OCI-LY3 (cell line): ENCODE results near the gene PER1.

ENCODE experiments used
- H2AFZ ChIP-seq: fragments of 200-600, 300-600 bp; shearing (Covaris generic); 2 replicates; pipeline ENCODE4 v1.6.0; 2014; ENCODE audit warnings: antibody characterized with exemption, low read depth, low read length
- H3K27ac ChIP-seq: fragments of 200-600, 300-600 bp; sonication (generic); 2 replicates; pipeline ENCODE4 v1.5.1; 2014; ENCODE audit warnings: mild to moderate bottlenecking, low read length, moderate library complexity, mixed read lengths
- H3K27me3 ChIP-seq: fragments of 200-600, 300-600 bp; sonication (generic); 2 replicates; pipeline ENCODE4 v1.6.1; 2014; ENCODE audit warnings: low read depth, low read length, mixed read lengths
- H3K36me3 ChIP-seq: fragments of 200-600, 300-600 bp; sonication (generic); replicated peaks from 2 replicates; pipeline ENCODE3; 2014; ENCODE audit warnings: low read depth, low read length, mixed read lengths
- H3K4me1 ChIP-seq: fragments of 300-600, 200-600 bp; sonication (generic); 2 replicates; pipeline ENCODE4 v1.6.1; 2014; ENCODE audit warnings: low read length, mixed read lengths
- H3K4me2 ChIP-seq: fragments of 200-600, 300-600 bp; sonication (generic); 2 replicates; pipeline ENCODE4 v1.6.1; 2014; ENCODE audit warnings: low read length, mixed read lengths
- H3K4me3 ChIP-seq: fragments of 300-600, 200-600 bp; sonication (generic); 2 replicates; pipeline ENCODE4 v1.5.1; 2014; ENCODE audit warnings: antibody characterized with exemption, mild to moderate bottlenecking, low read length, moderate library complexity
- H3K79me2 ChIP-seq: fragments of 300-600, 200-600 bp; shearing (Covaris generic); 2 replicates; pipeline ENCODE4 v1.6.1; 2014; ENCODE audit warnings: mild to moderate bottlenecking, low read length, mixed read lengths
- H3K9ac ChIP-seq: fragments of 300-600, 200-600 bp; shearing (Covaris generic); 2 replicates; pipeline ENCODE4 v1.6.0; 2014; ENCODE audit warnings: mild to moderate bottlenecking, low read length, moderate library complexity
- H3K9me3 ChIP-seq: fragments of 200-600, 300-600 bp; shearing (Covaris generic); 2 replicates; pipeline ENCODE4 v1.6.1; 2014; ENCODE audit warnings: low read length, mixed read lengths; ENCODE audit not compliant: insufficient read depth
- H4K20me1 ChIP-seq: fragments of 200-600, 300-600 bp; sonication (generic); 2 replicates; pipeline ENCODE4 v1.6.1; 2016; ENCODE audit warnings: low read length, mixed read lengths; ENCODE audit not compliant: insufficient read depth
- EZH2phosphoT487 ChIP-seq: fragments of 200-600 bp; shearing (Covaris generic); IDR thresholded peaks from 2 replicates; pipeline ENCODE4 v1.6.1; 2018; ENCODE audit warnings: antibody characterized with exemption, mixed run types, low read depth
- TF ChIP-seq, protein P1 (sequence below): fragments of 200-600, 300-600 bp; sonication (generic); IDR thresholded peaks from 2 replicates; pipeline ENCODE4 v1.5.1; 2014; ENCODE audit warnings: antibody characterized with exemption, low read length, low read depth

The PER1 gene

DNA sequence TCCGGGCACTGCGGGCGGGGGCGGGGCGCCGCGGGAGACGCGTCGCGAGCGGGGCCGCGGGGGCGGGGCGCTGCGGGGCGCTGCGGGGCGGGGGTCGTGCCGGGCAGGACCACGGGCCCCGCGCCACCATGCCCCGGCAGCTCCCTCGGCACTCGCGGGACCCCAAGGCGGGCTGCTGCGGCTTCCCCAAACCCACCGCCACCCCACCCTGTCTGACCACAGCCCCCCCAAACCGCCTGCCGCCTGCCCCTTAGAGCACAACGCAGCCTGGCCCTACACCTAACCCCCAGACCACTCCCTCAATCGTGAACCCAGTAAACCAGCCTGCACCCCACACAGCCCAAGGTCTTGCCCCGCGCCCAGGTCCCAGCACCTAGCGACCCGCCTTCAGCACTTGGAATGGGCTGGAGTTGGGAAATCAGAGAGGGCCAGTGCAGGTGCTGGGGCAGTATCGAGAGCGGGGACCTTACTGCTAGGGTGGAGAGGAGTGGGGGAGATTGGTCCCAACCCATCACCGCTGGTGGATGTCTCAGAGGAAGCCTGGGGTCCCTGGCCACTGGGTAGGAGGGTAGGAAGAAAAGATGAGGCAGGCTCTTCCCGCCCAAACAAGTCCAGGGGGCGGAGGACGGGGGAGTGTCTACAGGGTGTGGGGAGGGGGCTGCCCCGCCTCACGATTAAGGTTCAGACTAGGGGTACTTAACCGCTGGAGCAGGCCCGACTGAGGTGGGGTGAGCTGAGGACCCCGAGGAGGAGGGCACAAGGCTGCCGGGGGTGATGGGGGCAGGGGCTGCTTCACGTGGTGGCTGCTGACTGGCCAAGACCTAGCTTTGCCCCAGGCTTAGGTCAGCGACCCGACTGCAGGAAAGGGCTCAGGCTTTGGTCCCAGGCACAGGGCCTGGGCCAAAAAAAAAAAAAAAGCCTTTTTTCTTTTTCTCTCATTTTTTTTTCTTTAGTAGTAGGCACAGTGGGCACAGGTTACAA is 11.1 kb upstream of the PER1 start:
- TF ChIP-seq EZH2phosphoT487: no peak
- TF ChIP-seq, protein P1, sequence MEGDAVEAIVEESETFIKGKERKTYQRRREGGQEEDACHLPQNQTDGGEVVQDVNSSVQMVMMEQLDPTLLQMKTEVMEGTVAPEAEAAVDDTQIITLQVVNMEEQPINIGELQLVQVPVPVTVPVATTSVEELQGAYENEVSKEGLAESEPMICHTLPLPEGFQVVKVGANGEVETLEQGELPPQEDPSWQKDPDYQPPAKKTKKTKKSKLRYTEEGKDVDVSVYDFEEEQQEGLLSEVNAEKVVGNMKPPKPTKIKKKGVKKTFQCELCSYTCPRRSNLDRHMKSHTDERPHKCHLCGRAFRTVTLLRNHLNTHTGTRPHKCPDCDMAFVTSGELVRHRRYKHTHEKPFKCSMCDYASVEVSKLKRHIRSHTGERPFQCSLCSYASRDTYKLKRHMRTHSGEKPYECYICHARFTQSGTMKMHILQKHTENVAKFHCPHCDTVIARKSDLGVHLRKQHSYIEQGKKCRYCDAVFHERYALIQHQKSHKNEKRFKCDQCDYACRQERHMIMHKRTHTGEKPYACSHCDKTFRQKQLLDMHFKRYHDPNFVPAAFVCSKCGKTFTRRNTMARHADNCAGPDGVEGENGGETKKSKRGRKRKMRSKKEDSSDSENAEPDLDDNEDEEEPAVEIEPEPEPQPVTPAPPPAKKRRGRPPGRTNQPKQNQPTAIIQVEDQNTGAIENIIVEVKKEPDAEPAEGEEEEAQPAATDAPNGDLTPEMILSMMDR: no peak
- Histone ChIP-seq H4K20me1 (peaks cover 8% of the 10 kb centered on the region; the same call in 1 of the 2 replicates), H3K4me3 (peak overlapping the region; percentile 99), H3K4me1 (peaks cover 30% of the 10 kb centered on the region), H3K36me3 (peaks cover 7% of the 10 kb centered on the region), H2AFZ (peak overlapping the region; percentile 41; the same call in 1 of the 2 replicates), H3K9me3 (no peaks in the 10 kb centered on the region), H3K79me2 (peaks cover 21% of the 10 kb centered on the region), H3K9ac (peak overlapping the region; percentile 99), H3K27ac (peak overlapping the region; percentile 71), H3K27me3 (no peaks in the 10 kb centered on the region), H3K4me2 (peak overlapping the region; percentile 99)

DNA sequence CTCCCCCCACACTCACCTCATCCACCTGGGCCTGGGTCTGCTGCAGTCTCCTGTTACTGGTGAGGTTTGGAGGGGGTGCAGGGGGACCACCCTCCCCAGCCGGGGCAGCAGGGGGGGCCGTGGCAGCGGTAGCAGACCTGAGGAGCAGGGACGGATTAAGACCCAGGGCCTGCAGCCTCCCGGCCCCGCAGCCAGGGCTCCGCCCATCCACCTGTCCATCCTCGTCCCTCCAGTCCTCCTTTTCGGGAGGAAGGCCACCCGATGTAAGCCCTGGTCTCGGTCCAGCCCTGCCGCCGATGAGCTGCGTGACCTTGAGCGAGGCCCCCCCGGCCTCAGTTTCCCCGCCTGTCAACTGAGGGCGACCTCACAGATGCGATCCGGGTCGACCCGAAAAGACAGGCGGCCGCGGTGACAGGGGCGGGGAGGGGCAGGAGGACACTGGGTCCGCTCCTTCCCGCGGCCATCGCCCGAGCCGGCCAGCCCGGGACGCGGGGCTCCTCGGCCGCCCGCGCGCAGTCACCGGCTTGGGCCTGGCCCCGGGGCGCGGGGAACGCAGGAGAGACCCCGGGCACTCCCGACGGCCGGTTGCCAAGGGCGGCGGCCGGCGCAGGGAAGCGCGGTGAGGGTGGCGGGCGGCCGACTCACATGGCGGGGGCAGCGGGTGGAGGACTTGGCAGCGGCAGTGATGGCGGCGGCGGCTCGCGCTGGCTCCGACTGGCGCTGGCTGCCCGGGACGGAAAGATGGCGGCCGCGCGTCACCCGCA is 10.2 kb upstream of the PER1 start, which contains the start of gene VAMP2:
TSS of gene VAMP2 (minus strand) at position 716 of the 764 bp plus-strand sequence. CDS start at position 647, 69 bp downstream.
- H3K27me3 ChIP-seq: no peaks in the 10 kb centered on the region
- H4K20me1 ChIP-seq: peaks cover 8% of the 10 kb centered on the region; the same call in 1 of the 2 replicates
- no peaks in the 10 kb centered on the region for H3K9me3 ChIP-seq
- peak within 1 kb of the TSS; percentile 99 for H3K9ac ChIP-seq
- H3K4me3 ChIP-seq: peak within 1 kb of the TSS; percentile 99
- H3K79me2 ChIP-seq: peaks cover 21% of the 10 kb centered on the region
- H3K4me2 ChIP-seq: peak within 1 kb of the TSS; percentile 99
- peaks cover 30% of the 10 kb centered on the region for H3K4me1 ChIP-seq
- H3K36me3 ChIP-seq: peaks cover 7% of the 10 kb centered on the region
- H3K27ac ChIP-seq: peak within 1 kb of the TSS; percentile 71
- peak within 1 kb of the TSS; percentile 41; the same call in 1 of the 2 replicates for H2AFZ ChIP-seq
- TF ChIP-seq EZH2phosphoT487: no peak
- TF ChIP-seq, protein P1: no peak

DNA sequence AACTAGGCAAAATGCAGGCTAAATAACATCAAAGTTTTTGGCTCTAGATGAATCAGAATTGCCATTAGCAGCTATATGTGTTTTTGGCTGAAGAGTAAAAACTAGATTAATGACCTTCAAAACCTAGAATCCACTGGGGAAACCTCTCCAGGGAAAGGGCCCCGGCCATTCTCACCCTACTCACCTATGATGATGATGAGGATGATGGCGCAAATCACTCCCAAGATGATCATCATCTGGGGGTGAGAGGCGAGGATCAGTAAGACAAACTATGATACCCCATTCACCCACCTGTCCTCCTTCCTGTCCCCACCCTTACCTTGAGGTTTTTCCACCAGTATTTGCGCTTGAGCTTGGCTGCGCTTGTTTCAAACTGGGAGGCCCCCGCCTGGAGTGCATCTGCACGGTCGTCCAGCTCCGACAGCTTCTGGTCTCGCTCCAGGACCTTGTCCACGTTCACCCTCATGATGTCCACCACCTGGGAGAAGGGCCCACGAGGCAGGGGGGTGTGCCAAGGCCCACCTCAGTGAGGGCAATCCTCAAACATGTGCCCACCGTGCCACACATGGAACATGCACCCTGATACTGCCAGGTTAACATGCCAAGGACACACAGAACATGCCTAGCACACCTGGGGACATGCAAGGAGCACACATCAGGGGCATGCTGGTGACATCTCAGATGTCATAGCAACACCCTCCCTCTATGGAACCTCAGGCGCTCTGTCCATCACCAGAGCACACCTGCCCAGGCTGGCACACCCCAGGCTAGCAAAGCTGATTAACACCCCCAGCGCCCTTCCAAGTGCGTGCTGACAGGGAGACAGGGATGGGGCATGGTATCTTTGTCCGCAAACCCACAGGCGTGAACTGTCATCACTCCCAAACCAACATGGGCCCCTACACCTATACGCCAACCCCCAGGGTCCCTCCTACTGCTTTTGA is 9.4 kb upstream of the PER1 start:
- Histone ChIP-seq H3K27ac (no peak overlapping the region; the same call in 1 of the 2 replicates), H3K9ac (peak overlapping the region; percentile 99), H3K36me3 (peaks cover 7% of the 10 kb centered on the region), H3K4me2 (peak overlapping the region; percentile 93), H2AFZ (no peak overlapping the region), H3K4me1 (peaks cover 30% of the 10 kb centered on the region), H3K79me2 (peaks cover 21% of the 10 kb centered on the region), H3K27me3 (no peaks in the 10 kb centered on the region), H4K20me1 (peaks cover 8% of the 10 kb centered on the region; the same call in 1 of the 2 replicates), H3K4me3 (peak overlapping the region; percentile 99), H3K9me3 (no peaks in the 10 kb centered on the region)
- no peak for TF ChIP-seq EZH2phosphoT487
- TF ChIP-seq, protein P1: no peak
